Neuron (in vitro differentiated cells): ENCODE measurements around the gene SGCD.
"Not testable (repeated sequence)": the region's sequence is repeated elsewhere in the genome, so short reads cannot be mapped to it uniquely, and the experiment has no call there.

Experiments used
- H2AFZ ChIP-seq: one replicate; pipeline ENCODE4 v1.6.1; 2013; ENCODE audit warnings: low read depth, mild to moderate bottlenecking, inconsistent platforms, low read length, moderate library complexity
- H3K27me3 ChIP-seq: one replicate; pipeline ENCODE4 v1.6.1; 2013; ENCODE audit warnings: low read length; ENCODE audit not compliant: insufficient read depth
- H3K36me3 ChIP-seq: one replicate; pipeline ENCODE4 v1.6.1; 2013; ENCODE audit warnings: low read length; ENCODE audit not compliant: insufficient read depth
- H3K4me1 ChIP-seq: one replicate; pipeline ENCODE4 v1.6.1; 2013; ENCODE audit warnings: low read length; ENCODE audit not compliant: insufficient read depth
- H3K4me3 ChIP-seq: 2 replicates; pipeline ENCODE4 v1.5.1; 2013; ENCODE audit warnings: mild to moderate bottlenecking, low read length, moderate library complexity
- H3K9me3 ChIP-seq: one replicate; pipeline ENCODE4 v1.6.1; 2013; ENCODE audit warnings: low read length

Gene SGCD

DNA sequence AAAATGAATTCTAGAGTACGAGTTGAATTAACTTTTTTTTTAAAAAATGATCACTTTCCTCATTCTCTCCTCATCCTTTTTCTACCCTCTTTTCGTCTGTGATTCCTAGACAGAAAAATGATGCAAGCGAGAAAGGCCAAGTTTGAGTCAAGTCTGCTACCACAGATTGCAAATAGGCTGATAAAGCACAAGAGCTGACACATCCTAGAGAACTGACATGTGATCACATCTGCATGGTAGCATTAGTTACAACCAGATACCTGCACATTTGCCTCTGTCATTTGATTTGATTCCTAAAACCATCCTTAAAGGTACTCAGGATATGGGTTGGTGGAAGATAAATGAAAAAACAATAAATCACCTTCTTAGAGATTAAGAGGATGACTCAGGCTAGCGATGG is 297.7 kb downstream of the SGCD start:
- Histone ChIP-seq H3K36me3 (no peaks in the 10 kb centered on the region), H3K9me3 (no peaks in the 10 kb centered on the region), H3K27me3 (no peaks in the 10 kb centered on the region), H3K4me1 (no peaks in the 10 kb centered on the region), H2AFZ (no peak overlapping the region), H3K4me3 (no peak overlapping the region)

DNA sequence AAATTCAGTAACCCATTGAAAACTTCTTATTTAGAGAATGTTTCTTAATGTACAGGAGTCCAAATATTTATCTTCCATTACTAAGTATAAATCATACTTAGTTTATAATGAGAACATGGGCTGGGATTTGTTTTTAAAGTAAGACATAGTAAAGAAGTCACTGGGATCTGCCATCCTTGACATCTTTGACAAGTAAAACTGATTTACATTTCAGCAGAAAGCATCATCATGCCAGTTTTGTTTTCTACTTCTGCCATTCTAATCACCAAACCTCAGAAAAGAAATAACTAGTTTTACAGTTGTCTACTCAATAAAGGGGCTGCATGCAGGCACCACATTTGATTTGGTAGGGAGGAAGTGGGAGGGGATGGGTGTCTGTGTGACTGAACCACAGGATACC is 301.5 kb downstream of the SGCD start:
- Histone ChIP-seq H3K4me1 (no peaks in the 10 kb centered on the region), H3K4me3 (no peak overlapping the region), H3K36me3 (no peaks in the 10 kb centered on the region), H2AFZ (no peak overlapping the region), H3K27me3 (no peaks in the 10 kb centered on the region), H3K9me3 (no peaks in the 10 kb centered on the region)

DNA sequence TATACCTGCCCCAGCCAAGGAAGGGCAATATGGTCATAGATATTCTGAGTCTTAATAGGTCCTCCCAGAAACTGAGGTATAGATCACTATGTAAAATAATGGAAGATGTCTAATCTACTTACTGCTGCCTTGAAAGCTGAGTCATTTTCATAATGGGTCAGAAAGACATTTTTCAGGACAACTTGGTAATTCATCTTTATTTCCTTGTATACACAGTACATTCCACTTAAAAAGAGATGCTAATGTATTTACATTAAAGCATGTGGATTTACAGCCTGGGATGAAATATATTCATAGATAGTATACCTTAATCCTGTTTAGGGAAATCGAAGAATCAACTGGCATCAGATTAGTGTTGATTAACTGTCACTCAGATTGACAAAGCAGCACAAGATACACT is 304.0 kb downstream of the SGCD start:
- H2AFZ ChIP-seq: no peak overlapping the region
- H3K27me3 ChIP-seq: no peaks in the 10 kb centered on the region
- H3K36me3 ChIP-seq: no peaks in the 10 kb centered on the region
- no peaks in the 10 kb centered on the region for H3K9me3 ChIP-seq
- no peaks in the 10 kb centered on the region for H3K4me1 ChIP-seq
- H3K4me3 ChIP-seq: no peak overlapping the region

DNA sequence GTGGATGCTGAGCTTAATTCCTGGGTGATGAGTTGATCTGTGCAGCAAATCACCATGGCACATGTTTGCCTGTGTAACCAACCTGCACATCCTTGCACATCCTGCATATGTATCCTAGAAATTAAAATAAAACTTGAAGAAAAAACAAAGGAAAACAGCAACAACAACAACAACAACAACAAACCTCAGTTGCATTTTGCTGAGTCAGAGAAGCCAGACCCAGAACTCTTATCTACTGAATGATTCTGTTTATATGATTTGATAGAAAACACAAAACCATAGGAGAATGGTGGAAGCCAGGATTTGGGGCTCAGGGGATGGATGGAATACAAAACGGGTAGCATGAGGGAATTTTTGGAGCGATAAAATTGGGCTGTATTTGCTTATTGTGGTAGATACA is 307.3 kb downstream of the SGCD start:
- Histone ChIP-seq H3K27me3 (no peaks in the 10 kb centered on the region), H3K4me1 (no peaks in the 10 kb centered on the region), H3K9me3 (no peaks in the 10 kb centered on the region), H2AFZ (no peak overlapping the region), H3K4me3 (no peak overlapping the region), H3K36me3 (no peaks in the 10 kb centered on the region)

DNA sequence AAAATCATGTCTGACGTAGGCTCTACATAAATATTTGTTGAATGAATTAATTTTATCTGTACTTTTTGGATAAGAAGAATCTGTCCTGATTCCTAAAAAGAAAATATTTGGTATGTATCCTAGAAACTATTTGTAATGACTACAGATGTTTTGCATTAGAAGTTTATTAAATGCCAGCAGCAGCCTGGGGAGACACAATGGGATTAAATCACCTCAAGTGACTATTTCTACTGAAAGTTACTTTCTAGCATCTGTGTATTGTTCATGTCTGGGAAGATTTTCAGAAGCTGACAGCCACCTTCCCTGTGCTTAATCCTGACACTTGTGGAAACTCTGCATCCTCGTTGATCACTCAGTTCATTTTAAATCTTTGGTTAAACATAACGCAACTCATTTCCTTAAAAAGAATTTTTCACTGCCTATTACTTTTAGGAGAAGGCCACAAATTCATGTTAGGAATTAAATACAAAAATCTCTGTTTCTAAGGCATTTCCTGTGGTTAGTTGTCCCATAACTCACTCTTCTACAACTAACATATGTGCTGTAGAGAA is 313.8 kb downstream of the SGCD start:
- H3K4me1 ChIP-seq: no peaks in the 10 kb centered on the region
- no peak overlapping the region for H2AFZ ChIP-seq
- no peaks in the 10 kb centered on the region for H3K9me3 ChIP-seq
- H3K27me3 ChIP-seq: no peaks in the 10 kb centered on the region
- H3K4me3 ChIP-seq: no peak overlapping the region
- no peaks in the 10 kb centered on the region for H3K36me3 ChIP-seq

DNA sequence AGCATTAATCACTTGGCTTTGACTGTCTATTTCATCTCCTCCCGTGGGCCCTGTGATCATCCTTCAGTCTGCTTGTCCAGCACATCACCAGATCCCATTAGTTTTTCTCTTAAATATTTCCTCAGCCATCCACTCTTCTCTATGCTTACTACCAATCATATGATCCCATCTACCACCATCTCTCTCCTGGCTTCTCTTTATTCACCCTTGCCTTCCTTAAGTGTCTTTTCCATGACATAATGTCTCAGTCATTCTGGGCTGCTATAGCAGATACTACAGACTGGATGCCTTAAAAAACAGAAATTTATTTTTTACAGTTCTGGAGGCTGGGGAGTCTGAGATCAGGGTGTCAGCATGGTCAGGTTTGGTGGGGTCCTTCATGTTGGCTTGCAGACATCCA is 314.7 kb downstream of the SGCD start:
- no peaks in the 10 kb centered on the region for H3K27me3 ChIP-seq
- no peak overlapping the region for H2AFZ ChIP-seq
- H3K36me3 ChIP-seq: no peaks in the 10 kb centered on the region
- H3K4me3 ChIP-seq: no peak overlapping the region
- no peaks in the 10 kb centered on the region for H3K9me3 ChIP-seq
- peaks cover 2% of the 10 kb centered on the region for H3K4me1 ChIP-seq

DNA sequence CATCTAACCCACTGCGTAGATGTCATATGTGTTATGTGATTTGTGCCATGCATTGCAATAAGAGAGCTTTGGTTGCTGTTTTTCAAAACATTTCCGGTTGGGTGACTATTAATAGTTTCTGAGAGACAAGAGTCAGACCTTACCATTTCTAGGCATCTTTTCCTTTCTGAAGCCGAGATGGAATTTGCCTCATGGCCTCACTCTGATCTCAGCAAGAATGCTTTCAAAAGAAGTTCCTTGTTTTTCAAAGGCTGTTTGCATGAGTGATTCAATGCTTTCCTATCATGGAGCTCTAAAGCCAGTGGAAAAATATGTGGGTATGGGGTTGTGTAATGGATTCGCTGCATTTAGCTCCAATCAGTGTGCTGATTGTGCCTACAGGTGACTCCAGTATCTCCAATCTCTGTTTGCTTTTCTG is 320.1 kb downstream of the SGCD start:
- no peak overlapping the region for H2AFZ ChIP-seq
- no peaks in the 10 kb centered on the region for H3K27me3 ChIP-seq
- H3K4me1 ChIP-seq: peaks cover 8% of the 10 kb centered on the region
- no peaks in the 10 kb centered on the region for H3K36me3 ChIP-seq
- no peak overlapping the region for H3K4me3 ChIP-seq
- H3K9me3 ChIP-seq: no peaks in the 10 kb centered on the region

DNA sequence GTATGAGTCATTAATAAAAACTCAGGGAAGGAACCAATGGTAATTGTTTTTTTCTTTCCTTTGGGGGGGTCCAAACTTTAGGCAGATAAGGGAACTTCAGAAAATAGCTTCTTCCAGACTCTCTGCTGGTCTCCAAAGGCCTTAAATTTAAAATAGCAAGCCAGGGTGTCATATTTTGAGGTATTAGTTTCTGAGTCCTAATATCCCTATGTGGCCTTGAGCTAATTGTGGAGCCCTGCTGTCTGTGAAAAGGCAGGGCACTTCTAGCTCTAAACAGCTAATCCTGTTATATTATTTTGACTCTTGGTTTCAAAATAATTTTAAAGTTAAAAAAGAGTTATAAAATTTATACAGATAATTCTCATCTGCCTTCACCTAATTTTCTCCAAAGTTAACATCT is 327.5 kb downstream of the SGCD start:
- Histone ChIP-seq H3K27me3 (no peaks in the 10 kb centered on the region), H2AFZ (no peak overlapping the region), H3K4me1 (no peaks in the 10 kb centered on the region), H3K36me3 (no peaks in the 10 kb centered on the region), H3K9me3 (no peaks in the 10 kb centered on the region), H3K4me3 (no peak overlapping the region)

DNA sequence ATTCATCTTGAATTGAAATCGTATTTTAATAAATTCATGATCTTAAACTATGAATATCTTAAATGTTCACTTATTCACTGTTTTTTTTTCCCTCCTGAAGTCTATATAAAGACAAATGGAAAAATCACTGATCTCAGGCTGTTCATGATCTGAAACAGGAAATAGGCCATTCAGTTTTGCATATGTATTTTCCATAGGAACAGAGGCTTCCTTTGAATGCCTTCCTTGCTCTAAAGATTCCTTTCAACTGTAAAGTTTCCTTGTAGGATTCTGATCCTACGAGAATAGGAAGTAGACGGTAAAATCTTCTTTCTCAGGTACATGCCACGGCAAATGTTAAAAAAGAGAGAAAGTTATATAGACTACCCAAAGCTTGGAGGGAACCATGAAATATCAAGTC is 328.8 kb downstream of the SGCD start:
- no peaks in the 10 kb centered on the region for H3K36me3 ChIP-seq
- no peaks in the 10 kb centered on the region for H3K9me3 ChIP-seq
- H3K27me3 ChIP-seq: no peaks in the 10 kb centered on the region
- H2AFZ ChIP-seq: no peak overlapping the region
- H3K4me3 ChIP-seq: no peak overlapping the region
- no peaks in the 10 kb centered on the region for H3K4me1 ChIP-seq

DNA sequence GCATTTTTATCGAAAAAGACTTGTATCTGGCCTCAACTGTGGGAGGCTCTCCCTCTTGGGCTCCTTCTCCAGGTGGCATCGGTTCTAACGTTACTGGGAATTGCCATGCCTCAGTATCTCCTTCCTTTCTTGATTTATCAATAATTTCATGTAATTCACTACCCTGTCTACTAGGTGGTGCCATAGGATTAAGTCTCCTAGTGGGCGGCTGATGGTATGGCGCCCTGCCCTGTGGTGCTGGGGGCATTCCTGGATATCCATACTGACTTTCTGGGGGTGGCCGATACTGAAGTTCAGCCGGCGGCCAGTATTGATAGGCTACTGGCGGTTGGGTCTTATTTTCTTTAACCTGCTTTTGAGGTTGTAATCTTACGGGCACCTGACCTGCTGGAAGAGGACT is 337.9 kb downstream of the SGCD start:
- not testable (repeated sequence) for H3K36me3 ChIP-seq, H3K4me1 ChIP-seq, H3K27me3 ChIP-seq, H2AFZ ChIP-seq, H3K9me3 ChIP-seq, H3K4me3 ChIP-seq

DNA sequence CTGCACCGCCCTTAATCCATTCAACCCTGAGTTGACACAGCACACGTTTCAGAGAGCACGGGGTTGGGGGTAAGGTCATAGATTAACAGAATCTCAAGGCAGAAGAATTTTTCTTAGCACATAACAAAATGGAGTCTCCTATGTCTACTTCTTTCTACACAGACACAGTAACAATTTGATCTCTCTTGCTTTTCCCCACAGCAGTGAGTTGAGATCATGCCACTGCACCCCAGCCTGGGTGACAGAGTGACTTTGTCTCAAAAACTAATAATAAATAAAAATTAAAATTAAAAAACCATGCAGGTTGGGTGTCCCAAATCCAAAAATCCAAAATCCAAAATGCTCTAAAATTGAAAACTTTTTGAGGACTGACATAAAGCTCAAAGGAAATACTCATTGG is 339.7 kb downstream of the SGCD start:
- H3K27me3 ChIP-seq, H2AFZ ChIP-seq, H3K4me1 ChIP-seq, H3K9me3 ChIP-seq, H3K36me3 ChIP-seq, H3K4me3 ChIP-seq: not testable (repeated sequence)

DNA sequence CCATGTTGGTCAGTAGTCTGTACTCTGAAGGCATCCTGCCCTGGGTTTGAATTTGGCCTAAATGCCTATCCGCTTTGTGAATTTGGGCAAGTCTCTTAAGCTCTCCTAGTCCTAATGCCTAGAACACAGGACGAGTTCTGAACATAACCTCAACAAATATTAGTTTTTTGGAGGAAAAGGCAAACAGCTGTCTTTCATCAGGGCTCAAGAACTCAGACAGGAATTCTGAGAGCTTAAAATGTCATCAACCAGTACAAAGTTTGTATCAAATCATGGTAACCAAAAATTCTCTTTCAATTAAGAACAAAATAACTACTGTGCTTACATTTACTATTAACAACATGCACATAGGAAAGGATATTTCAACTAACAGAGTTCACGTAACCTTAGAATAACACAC is 340.7 kb downstream of the SGCD start:
- Histone ChIP-seq H3K27me3 (no peaks in the 10 kb centered on the region), H3K4me1 (no peaks in the 10 kb centered on the region)

DNA sequence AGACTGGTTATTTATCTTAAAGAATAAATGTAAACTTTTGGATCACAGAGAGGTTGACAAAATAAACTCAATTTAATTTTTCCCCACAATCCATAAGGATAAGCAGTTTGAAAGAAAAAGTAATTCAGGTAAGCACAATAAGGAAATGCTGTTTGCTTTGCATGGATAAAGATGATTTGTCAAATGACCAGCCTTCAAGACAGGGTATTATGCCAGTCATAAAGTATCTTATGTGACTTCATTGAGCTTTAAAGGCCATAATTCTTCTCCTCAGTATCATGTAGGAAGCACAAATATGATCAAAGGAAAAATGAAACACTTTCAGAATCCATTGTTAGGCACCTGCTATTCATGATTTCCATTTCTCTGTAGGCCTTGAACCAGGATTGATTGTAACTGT is 342.5 kb downstream of the SGCD start:
- Histone ChIP-seq H3K4me1 (no peaks in the 10 kb centered on the region), H3K9me3 (no peaks in the 10 kb centered on the region), H3K27me3 (no peaks in the 10 kb centered on the region), H3K4me3 (no peak overlapping the region), H2AFZ (no peak overlapping the region), H3K36me3 (no peaks in the 10 kb centered on the region)

More for the DNA sequence above, 340.7 kb downstream of the SGCD start:
- Histone ChIP-seq H3K9me3 (no peaks in the 10 kb centered on the region), H3K36me3 (no peaks in the 10 kb centered on the region), H3K4me3 (no peak overlapping the region), H2AFZ (no peak overlapping the region)

DNA sequence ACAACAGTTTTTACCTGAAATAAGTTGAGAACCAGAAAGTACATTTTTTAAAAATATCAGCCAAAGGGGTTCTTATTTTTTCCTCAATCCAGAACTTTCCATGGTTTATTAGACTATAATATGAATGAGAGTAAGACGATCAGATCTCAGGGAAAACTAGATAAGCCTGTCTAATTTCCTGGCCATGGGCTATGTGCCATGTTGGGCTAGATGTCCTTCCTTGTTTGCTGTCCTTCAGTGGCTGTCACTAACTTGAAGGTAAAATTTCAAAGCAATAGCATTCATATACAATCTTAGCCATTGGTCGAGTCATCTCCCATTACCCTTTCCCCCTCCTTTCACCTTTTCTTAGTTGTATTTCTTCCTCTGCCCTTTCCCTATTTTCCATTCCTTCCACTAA is 343.7 kb downstream of the SGCD start:
- Histone ChIP-seq H3K4me1 (no peaks in the 10 kb centered on the region), H3K9me3 (no peaks in the 10 kb centered on the region), H3K4me3 (no peak overlapping the region), H3K36me3 (no peaks in the 10 kb centered on the region), H3K27me3 (no peaks in the 10 kb centered on the region), H2AFZ (no peak overlapping the region)
